Neural crest cell (in vitro differentiated cells): ENCODE data around the gene SULT1B1. TPM values are rescaled to one million over a fixed set of nuclear protein-coding genes. Genes with fewer than 3 reads are reported as not detected.

Source experiments
- DNase-seq: peaks from one replicate; pipeline ENCODE4 v3.0.0; 2021; ENCODE audit warnings: low read depth, mixed read lengths, low spot score
- H3K27ac Mint-ChIP-seq: one replicate; pipeline ENCODE4 v1.8.0; 2021; ENCODE audit warnings: mild to moderate bottlenecking, mixed read lengths; ENCODE audit not compliant: unreplicated experiment
- H3K27me3 Mint-ChIP-seq: 2 replicates; pipeline ENCODE4 v1.8.0; 2021; ENCODE audit warnings: low read depth, mild to moderate bottlenecking, mixed read lengths
- H3K36me3 Mint-ChIP-seq: 2 replicates; pipeline ENCODE4 v1.8.0; 2021; ENCODE audit warnings: low read depth, mild to moderate bottlenecking, mixed read lengths
- H3K4me1 Mint-ChIP-seq: 2 replicates; pipeline ENCODE4 v1.8.0; 2021; ENCODE audit warnings: mixed read lengths
- H3K4me3 Mint-ChIP-seq: one replicate; pipeline ENCODE4 v1.8.0; 2021; ENCODE audit warnings: mild to moderate bottlenecking, mixed read lengths
- H3K9me3 Mint-ChIP-seq: 2 replicates; pipeline ENCODE4 v1.8.0; 2021; ENCODE audit warnings: mixed read lengths
- total RNA-seq: library from RNA; stranded (reverse); gene quantifications from 2 replicates; pipeline ENCODE4 v1.2.1, GENCODE V29; 2021
- TF ChIP-seq, protein P1 (sequence below): fragments of 200-600 bp; sonication (generic); conservative IDR thresholded peaks from 2 replicates; pipeline ENCODE4 v1.5.0; 2021; ENCODE audit warnings: antibody characterized with exemption, mild to moderate bottlenecking

SULT1B1 gene
- total RNA-seq, 1 donor from 2014 or later, result not detected

DNA sequence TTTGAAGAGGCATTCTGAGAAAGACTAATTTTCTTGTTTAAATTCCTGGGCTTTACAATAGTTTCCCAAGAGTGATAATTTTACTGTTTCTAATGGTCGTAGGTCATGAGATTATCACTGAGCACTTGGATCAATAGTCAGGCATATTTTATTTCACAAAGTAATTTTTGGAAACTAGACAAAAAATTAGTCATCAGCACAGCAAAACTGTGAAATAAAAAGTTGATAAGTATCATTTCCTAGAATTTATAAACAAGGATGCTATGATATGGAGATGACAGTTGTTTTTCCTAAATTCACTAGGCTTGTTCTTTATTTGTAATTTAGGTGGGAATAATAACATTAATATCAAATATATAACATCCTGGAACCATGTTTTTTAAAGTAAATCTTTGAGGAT, 33.0 kb downstream of the SULT1B1 start:
- no peak overlapping the region for H3K4me3 Mint-ChIP-seq
- H3K9me3 Mint-ChIP-seq, result peaks cover 2% of the 10 kb centered on the region
- H3K4me1 Mint-ChIP-seq, result no peaks in the 10 kb centered on the region
- H3K36me3 Mint-ChIP-seq, result no peaks in the 10 kb centered on the region
- no peak for DNase-seq
- TF ChIP-seq, protein P1, sequence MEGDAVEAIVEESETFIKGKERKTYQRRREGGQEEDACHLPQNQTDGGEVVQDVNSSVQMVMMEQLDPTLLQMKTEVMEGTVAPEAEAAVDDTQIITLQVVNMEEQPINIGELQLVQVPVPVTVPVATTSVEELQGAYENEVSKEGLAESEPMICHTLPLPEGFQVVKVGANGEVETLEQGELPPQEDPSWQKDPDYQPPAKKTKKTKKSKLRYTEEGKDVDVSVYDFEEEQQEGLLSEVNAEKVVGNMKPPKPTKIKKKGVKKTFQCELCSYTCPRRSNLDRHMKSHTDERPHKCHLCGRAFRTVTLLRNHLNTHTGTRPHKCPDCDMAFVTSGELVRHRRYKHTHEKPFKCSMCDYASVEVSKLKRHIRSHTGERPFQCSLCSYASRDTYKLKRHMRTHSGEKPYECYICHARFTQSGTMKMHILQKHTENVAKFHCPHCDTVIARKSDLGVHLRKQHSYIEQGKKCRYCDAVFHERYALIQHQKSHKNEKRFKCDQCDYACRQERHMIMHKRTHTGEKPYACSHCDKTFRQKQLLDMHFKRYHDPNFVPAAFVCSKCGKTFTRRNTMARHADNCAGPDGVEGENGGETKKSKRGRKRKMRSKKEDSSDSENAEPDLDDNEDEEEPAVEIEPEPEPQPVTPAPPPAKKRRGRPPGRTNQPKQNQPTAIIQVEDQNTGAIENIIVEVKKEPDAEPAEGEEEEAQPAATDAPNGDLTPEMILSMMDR, result no peak
- no peaks in the 10 kb centered on the region for H3K27me3 Mint-ChIP-seq
- no peak overlapping the region for H3K27ac Mint-ChIP-seq

DNA sequence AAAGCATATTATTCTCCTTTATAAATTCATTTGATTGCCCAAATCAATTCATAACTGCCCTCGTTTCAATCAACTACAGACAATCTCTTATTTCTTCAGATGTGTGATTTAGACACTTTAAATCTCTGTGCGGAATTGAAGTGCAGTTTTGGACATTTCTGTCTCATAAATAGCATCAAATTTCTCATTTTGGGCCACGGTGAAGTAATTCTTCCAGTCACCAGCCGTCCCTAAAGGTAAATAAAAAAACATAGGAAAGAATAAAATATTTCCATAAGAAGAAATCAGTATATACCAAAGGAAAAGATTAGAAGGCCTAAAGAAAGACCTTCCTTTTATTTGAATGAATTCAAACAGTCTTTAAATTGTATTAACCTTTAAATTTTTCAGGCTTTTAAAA, 33.4 kb downstream of the SULT1B1 start:
- no peaks in the 10 kb centered on the region for H3K36me3 Mint-ChIP-seq
- TF ChIP-seq, protein P1, result no peak
- no peak for DNase-seq
- no peak overlapping the region for H3K4me3 Mint-ChIP-seq
- no peaks in the 10 kb centered on the region for H3K4me1 Mint-ChIP-seq
- H3K9me3 Mint-ChIP-seq, result peaks cover 2% of the 10 kb centered on the region
- H3K27me3 Mint-ChIP-seq, result no peaks in the 10 kb centered on the region
- H3K27ac Mint-ChIP-seq, result no peak overlapping the region

DNA sequence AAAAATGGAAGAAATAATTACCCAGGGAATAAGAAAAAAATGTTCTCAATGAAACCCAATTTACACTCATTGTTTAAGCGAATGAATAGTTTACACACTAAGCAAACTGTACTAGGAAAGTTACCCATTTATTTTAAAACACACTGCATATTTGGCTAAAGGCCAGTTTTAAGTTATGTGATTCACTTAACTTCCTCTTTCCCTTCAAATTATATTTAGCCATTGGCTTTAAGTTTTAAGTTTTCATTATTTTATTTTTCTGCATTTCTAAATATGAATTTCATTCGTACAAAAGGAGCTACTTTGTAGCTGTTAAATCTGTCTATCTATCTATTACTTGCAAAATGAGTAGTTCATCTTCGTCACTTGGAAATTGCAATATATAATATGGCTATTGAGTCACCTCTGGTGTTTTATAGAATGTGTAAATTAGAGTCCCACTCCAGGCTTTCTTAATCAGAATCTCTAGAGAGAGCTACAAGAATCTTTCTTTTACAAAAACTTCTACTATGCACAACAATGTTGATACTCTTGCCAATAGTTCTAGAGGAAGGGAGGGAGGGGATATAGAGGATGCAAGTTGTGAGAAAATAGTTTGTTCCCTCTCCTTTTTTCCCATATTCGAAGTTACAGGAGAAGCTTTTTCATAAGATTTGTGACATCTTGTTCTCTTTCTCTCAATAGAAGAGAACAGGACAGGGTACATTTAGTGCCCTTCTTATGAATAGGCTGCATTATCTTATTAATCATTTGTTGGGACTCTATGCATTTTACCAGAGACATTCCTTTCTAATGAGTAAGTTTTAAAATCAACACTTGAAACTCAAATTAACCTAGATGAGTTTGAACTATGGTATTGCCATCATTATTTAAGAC, 41.8 kb downstream of the SULT1B1 start:
- no peak for DNase-seq
- H3K27me3 Mint-ChIP-seq, result no peaks in the 10 kb centered on the region
- TF ChIP-seq, protein P1, result no peak
- no peaks in the 10 kb centered on the region for H3K36me3 Mint-ChIP-seq
- no peak overlapping the region for H3K27ac Mint-ChIP-seq
- no peaks in the 10 kb centered on the region for H3K9me3 Mint-ChIP-seq
- H3K4me3 Mint-ChIP-seq, result no peak overlapping the region
- H3K4me1 Mint-ChIP-seq, result no peaks in the 10 kb centered on the region

DNA sequence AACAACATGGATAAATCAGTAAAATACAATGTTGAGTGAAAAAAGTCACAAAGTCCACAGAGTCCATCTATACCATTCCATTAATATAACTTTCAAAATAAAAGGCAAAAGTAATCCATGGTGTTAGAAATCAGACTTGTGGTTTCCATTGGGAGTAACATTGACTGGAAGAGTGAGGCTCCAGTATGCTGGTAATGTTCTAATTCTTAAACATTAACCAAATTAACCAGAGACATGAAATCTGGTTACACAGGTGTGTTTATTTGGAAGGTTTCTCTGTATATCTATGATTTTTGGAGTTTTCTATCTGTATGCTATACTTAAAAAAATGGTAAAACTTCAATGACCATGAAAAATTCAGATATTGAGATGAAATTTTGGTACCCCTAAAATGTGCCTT, 42.6 kb downstream of the SULT1B1 start:
- no peak overlapping the region for H3K4me3 Mint-ChIP-seq
- H3K9me3 Mint-ChIP-seq, result no peaks in the 10 kb centered on the region
- DNase-seq, result no peak
- no peak overlapping the region for H3K27ac Mint-ChIP-seq
- no peaks in the 10 kb centered on the region for H3K4me1 Mint-ChIP-seq
- H3K27me3 Mint-ChIP-seq, result no peaks in the 10 kb centered on the region
- H3K36me3 Mint-ChIP-seq, result no peaks in the 10 kb centered on the region
- TF ChIP-seq, protein P1, result no peak

DNA sequence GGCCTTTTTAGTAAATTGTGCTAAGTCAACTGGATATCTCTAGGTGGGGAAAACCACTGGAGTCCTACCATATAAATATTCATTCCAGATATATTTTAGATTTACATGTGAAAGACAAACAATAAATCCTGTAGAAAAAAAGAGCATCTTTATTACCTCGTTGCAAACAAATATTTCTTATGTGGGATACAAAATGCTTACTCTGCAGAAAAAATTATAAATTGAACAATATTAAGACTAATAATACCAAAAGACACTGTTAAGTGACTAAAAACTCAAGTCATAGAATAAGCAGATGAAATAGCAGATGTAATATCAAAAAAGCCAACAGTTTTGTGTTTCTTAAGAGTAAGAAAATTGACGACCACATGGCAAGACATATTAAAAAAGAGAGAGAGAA, 43.8 kb downstream of the SULT1B1 start:
- Mint-ChIP-seq H3K36me3 (no peaks in the 10 kb centered on the region), H3K4me1 (no peaks in the 10 kb centered on the region), H3K4me3 (no peak overlapping the region), H3K27ac (no peak overlapping the region), H3K27me3 (no peaks in the 10 kb centered on the region), H3K9me3 (no peaks in the 10 kb centered on the region)
- TF ChIP-seq, protein P1, result no peak
- DNase-seq, result no peak
